ENCODE measurements around the gene GALNS.

- TF ChIP-seq CTCF (conservative IDR thresholded peaks at IDR 0.05; ENCODE audit: low read length): no peak
- TF ChIP-seq EZH2phosphoT487 (IDR thresholded peaks at IDR 0.05; ENCODE audit: borderline replicate concordance, low read depth, low read length): no peak
These were observed 43.2 kb downstream of the GALNS start for GRCh38 chr16:88813269-88814143.
